Parathyroid adenoma (tissue), 2 donors: ENCODE results near the gene ZNF749.

Experiments used
- H2AFZ ChIP-seq: fragments of 300-600 bp; sonication (generic); one replicate; pipeline ENCODE4 v1.7.0; 2017; ENCODE audit warnings: antibody characterized with exemption, mild to moderate bottlenecking
- H3K27ac ChIP-seq: fragments of 300-600 bp; sonication (generic); one replicate; pipeline ENCODE4 v1.7.0; 2017
- H3K27me3 ChIP-seq: fragments of 300-600 bp; sonication (generic); one replicate; pipeline ENCODE4 v1.7.0; 2017; ENCODE audit warnings: low read length; ENCODE audit not compliant: control insufficient read depth, insufficient read depth
- H3K36me3 ChIP-seq: fragments of 300-600 bp; sonication (generic); one replicate; pipeline ENCODE4 v1.7.0; 2017; ENCODE audit warnings: low read length; ENCODE audit not compliant: control insufficient read depth, insufficient read depth
- H3K4me1 ChIP-seq: fragments of 300-600 bp; sonication (generic); one replicate; pipeline ENCODE4 v1.7.0; 2017; ENCODE audit warnings: control low read depth
- H3K4me2 ChIP-seq: fragments of 300-600 bp; sonication (generic); one replicate; pipeline ENCODE4 v1.7.0; 2017; ENCODE audit warnings: low read length
- H3K4me3 ChIP-seq: fragments of 300-600 bp; sonication (generic); one replicate; pipeline ENCODE4 v1.7.0; 2017; ENCODE audit warnings: low read depth, low read length
- H3K79me2 ChIP-seq: fragments of 300-600 bp; sonication (generic); one replicate; pipeline ENCODE4 v1.7.0; 2017; ENCODE audit warnings: control low read depth
- H3K9ac ChIP-seq: fragments of 300-600 bp; sonication (generic); one replicate; pipeline ENCODE4 v1.7.0; 2017; ENCODE audit warnings: mild to moderate bottlenecking
- H3K9me3 ChIP-seq: fragments of 300-600 bp; sonication (generic); one replicate; pipeline ENCODE4 v1.7.0; 2017; ENCODE audit warnings: low read length; ENCODE audit not compliant: control insufficient read depth
- CTCF ChIP-seq: fragments of 300-600 bp; sonication (generic); IDR thresholded peaks from one replicate; pipeline ENCODE4 v1.7.0; 2017; ENCODE audit warnings: antibody characterized with exemption, mild to moderate bottlenecking
- donor health status: primary hyperparathyroidism.

ZNF749 gene

GRCh38 chr19:57398868-57399267, 36.3 kb upstream of the ZNF749 start:
- Histone ChIP-seq H3K27ac (no peak overlapping the region), H3K79me2 (peaks cover 7% of the 10 kb centered on the region), H2AFZ (no peak overlapping the region), H3K4me1 (no peaks in the 10 kb centered on the region), H3K4me3 (no peak overlapping the region), H3K9ac (no peak overlapping the region), H3K27me3 (no peaks in the 10 kb centered on the region), H3K36me3 (no peaks in the 10 kb centered on the region), H3K4me2 (no peak overlapping the region), H3K9me3 (no peaks in the 10 kb centered on the region)
- TF ChIP-seq CTCF, result no peak

DNA sequence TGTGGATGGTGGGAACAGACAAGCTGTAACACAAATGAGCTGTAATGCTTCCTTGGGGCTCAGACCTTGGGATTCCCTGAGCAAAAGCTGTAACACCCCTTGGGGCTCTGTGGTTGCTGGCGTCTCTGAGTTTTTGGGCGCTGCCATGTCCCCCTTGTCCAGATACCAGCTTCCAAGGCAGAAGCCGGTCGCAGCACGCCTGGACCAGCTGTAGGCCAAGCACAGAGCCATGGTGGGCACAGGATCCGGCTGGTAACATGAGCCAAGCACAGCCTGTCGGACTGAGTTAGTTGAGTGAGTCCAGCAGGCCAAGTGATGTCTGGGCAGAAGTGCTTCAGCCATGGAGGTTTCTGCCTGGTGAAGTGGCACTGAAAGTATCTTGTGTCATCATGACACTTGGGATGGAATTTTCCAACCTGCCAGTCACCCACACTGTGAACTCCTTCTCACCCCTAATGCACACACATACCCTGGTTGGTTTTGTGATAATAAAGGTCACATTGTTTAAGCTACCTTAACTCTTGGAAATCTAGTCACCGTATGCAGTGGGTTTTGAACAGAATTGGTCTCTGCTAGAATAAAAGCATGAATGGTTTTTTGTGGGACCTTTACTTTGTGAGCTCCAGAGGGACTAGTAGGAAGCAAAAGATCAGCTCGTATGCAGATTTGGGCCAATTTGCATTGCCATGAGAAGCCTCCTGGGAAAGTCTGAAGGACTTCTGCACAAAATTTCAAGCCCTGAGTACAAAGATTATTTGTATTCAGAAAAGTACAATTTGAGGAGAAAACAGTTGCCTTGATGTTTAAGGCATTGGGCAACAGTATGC, 31.2 kb upstream of the ZNF749 start:
- Histone ChIP-seq H3K36me3 (no peaks in the 10 kb centered on the region), H3K9me3 (no peaks in the 10 kb centered on the region), H2AFZ (no peak overlapping the region), H3K4me1 (peaks cover 2% of the 10 kb centered on the region), H3K9ac (no peak overlapping the region), H3K4me3 (no peak overlapping the region), H3K27me3 (no peaks in the 10 kb centered on the region), H3K27ac (no peak overlapping the region), H3K79me2 (peaks cover 9% of the 10 kb centered on the region), H3K4me2 (no peak overlapping the region)
- no peak for TF ChIP-seq CTCF

GRCh38 chr19:57406516-57407123, 28.5 kb upstream of the ZNF749 start:
- Histone ChIP-seq H3K9me3 (no peaks in the 10 kb centered on the region), H3K9ac (no peak overlapping the region), H3K27me3 (no peaks in the 10 kb centered on the region), H3K27ac (no peak overlapping the region), H3K4me2 (no peak overlapping the region), H3K36me3 (no peaks in the 10 kb centered on the region), H3K4me3 (no peak overlapping the region), H3K4me1 (peaks cover 2% of the 10 kb centered on the region), H2AFZ (peak overlapping the region; percentile 55), H3K79me2 (peaks cover 9% of the 10 kb centered on the region)
- TF ChIP-seq CTCF, result peak; percentile 77

- no peaks in the 10 kb centered on the region for H3K9me3 ChIP-seq
- peaks cover 2% of the 10 kb centered on the region for H3K4me1 ChIP-seq
- peak within 1 kb of the TSS; percentile 71 for H3K4me2 ChIP-seq
- peaks cover 43% of the 10 kb centered on the region for H3K79me2 ChIP-seq
- H3K27me3 ChIP-seq, result no peaks in the 10 kb centered on the region
- H3K36me3 ChIP-seq, result no peaks in the 10 kb centered on the region
- peak within 1 kb of the TSS; percentile 91 for H2AFZ ChIP-seq
- H3K27ac ChIP-seq, result peak within 1 kb of the TSS; percentile 78
- no peak for TF ChIP-seq CTCF
- peak within 1 kb of the TSS; percentile 76 for H3K4me3 ChIP-seq
- H3K9ac ChIP-seq, result peak within 1 kb of the TSS; percentile 51
Measured at GRCh38 chr19:57410877-57411671, 24.1 kb upstream of the ZNF749 start, which contains the start of gene ZNF17. Gene ZNF17 (plus strand): TSS chr19:57411161. CDS start chr19:57413616, 2,455 bp downstream.
